ENCODE results near the gene AFF1.

AFF1 gene

GRCh38 chr4:87042221-87042620 lies 107.4 kb downstream of the AFF1 start:
- no peak for DNase-seq

- no peak for DNase-seq
Measured at GRCh38 chr4:87042986-87043820, 108.4 kb downstream of the AFF1 start.

- no peak for DNase-seq
Measured at GRCh38 chr4:87044511-87045233, 109.9 kb downstream of the AFF1 start.

DNA sequence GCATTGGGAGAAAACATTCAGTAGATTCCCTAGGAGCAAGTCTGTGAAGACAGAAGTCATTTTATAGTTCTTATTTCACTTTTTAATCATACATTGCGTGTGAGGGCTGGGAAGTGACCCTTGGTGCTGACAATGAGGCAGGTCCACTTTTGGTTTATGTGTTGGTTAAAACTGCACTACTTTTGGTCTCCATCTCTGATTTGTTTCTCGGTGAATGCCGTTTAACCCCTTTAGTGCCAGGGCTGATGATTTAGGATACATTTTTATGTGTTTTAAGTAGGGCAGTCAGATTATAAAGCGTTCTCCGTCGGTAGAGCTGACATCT lies 110.4 kb downstream of the AFF1 start:
- no peak for DNase-seq

DNA sequence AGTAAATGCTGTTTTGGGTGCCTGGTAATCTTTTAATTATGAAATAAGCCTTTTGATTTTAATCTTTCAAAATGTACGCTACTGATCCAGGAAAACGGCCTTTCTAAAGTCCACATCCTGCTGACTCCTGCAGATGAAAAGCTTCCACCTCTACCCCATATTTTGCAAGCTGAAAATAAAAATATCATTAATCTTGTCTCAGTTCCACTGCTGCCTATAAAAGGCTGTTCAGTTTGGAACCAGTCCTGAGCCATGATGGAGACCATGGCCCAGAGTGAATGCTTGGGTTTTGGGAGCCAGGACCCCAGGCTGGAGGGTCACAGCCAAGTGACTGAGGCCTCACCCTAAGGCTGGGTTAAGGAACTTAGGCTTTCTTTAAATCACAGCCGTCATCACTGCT lies 110.8 kb downstream of the AFF1 start:
- no peak for DNase-seq

- no peak for DNase-seq
Measured at GRCh38 chr4:87046121-87046551, 111.3 kb downstream of the AFF1 start.

DNA sequence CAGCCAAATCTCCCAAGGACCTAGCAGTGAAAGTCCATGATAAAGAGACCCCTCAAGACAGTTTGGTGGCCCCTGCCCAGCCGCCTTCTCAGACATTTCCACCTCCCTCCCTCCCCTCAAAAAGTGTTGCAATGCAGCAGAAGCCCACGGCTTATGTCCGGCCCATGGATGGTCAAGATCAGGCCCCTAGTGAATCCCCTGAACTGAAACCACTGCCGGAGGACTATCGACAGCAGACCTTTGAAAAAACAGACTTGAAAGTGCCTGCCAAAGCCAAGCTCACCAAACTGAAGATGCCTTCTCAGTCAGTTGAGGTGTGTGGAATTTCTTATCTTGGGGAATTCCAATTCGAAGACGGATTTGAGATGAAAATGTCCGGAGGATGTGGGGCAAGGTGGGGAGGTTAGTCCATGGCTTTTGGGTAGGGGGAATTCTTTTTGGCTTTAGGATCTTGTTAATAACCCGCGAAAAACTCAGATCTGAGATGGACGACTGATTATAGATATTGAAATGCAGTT lies 112.5 kb downstream of the AFF1 start:
- DNase-seq: no peak

DNA sequence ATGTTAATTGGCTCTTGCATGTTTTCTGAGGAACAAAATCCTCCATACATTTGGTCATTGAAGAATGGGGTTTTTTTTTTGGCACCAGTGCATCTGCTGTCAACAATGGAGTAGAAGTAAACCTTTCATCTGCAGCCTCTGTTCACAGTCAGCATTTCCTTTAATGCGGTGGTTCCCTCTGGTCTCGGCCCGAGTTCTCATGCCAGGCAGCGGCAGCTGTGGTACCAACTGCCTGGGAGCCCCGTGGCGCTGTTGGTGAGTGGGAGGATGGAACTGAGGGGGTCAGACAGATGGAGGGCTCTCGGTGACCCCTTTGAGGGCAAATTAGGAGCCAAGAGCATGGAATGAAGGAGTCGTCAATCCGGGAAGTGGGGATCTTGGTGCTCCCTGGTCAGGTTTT lies 114.7 kb downstream of the AFF1 start:
- DNase-seq: no peak

- DNase-seq: no peak
Measured at GRCh38 chr4:87050596-87050995, 115.8 kb downstream of the AFF1 start.

DNA sequence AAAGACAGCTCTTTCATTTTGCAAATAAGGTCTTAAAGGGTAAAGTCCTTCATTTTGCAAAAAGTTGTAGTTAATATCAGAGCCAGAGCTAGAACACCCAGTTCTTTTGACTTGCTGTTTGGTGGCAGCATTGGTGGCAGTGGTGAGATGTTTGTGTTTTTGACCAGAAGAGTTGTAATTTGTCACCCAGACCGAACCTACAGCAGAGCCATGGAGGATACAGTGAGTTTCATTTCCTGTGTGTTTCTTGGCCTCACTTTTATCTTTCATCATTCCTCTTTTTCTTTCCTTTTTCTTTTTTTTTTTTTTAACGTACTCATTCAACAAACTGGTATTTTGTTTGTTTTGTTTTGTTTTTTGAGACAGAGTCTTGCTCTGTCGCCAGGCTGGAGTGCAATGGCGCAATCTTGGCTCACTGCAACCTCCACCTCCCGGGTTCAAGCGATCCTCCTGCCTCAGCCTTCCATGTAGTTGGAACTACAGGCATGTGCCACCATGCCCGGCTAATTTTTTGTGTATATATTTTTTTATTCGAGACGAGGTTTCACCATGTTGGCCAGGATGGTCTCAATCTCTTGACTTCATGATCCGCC lies 116.4 kb downstream of the AFF1 start:
- no peak for DNase-seq

- DNase-seq: no peak
Measured at GRCh38 chr4:87052615-87053014, 117.8 kb downstream of the AFF1 start.

DNA sequence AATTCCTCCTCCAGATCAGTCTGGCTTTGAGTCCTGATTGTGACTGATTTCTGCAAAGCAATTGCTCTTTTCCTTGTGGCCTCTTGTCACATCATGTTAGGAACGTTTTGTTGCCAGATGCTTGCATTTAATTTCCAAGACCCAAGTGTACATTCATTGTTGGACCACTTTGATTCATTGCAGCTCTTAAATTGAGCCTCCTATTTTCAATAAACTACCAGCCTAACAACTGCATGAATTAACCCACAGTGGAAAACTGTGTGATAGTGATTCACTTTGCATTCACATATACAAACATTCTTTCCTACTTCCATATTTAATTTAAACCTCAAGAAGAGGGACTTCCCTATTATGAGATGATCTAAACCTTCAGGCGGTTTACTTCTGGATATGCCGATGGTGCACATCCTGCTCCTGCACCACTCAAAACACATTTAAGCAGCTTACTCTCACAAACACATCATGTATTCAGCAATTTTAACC lies 118.4 kb downstream of the AFF1 start:
- DNase-seq: no peak

DNA sequence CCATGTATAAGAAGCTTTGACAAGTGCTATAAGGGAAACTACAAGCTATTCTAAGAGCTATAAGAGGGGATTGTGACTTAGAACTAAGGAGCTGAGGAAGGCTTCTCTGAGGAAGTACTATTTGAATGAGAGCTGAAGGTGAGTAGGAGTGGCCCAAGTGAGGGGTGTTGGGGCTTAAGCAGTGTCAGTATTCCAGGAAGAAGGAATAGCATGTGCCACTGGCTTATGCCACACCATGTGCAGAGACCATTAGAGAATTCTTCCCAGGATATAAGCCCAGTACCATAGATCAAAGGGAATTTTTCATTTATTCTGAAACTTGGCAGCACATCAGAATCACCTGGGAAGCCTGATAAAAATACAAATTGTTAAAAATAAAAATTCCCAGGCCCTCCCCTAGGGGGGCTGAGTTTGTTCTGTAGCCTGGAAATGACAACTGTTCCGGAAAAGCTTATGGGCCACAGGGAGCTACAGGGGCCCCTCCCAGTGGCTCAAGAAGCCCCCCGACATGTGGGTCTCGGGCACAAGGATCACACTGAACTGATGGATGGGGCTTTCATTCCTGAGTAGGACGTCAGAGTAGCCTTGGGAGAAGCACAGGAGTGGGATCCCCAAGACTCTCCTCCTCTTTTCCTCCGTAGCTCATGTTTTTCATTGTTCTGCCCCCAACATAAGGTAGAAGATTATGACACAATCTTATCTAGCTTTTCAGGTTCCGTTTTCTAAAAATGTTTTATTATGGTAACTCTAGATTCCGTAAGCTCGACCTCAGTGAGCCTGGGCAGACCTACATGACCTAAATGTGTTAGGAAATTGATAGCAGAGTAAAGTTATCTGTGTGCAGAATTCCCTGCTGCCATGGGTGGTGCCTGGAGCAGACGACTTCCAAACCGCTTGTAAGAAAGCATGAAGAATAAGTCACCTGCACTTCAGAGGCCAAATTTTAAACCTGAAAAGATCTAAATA lies 119.3 kb downstream of the AFF1 start:
- no peak for DNase-seq

DNA sequence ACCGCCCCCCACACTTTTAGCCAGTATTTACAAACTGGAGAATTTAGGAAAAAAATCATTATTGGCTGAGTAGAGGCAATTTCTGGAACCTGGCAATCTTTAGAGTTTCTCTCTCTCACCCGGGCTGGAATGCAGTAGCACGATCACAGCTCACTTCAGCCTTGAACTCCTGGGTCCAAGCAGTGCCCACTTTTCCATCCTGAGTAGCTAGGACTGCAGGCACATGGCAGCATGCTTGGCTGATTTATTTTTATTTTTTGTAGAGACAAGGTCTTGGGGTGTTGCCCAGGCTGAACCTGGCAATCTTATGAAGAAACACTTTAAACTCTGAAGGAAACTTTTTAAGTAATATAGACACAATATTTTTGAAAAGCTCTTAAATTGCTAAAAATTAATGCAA lies 120.1 kb downstream of the AFF1 start:
- DNase-seq: no peak

DNA sequence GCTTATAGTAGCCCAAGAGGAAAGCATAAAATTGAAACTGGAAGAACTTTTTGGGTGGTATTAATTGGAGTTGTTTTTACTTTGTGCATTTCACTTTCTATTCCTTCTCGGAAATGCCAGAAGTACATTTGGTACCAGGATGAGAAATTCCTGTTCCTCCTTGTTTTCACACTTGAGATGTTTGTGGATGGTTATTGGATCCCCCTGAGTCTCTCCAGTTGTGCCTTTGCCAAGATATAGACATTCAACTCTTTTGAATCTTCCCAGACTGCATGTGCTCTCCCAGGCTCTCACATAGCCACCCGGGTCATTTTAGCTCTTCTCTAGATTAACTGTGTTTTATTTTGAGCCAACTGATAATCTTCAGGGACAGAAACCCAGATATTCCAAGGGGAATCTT lies 120.5 kb downstream of the AFF1 start:
- no peak for DNase-seq

DNA sequence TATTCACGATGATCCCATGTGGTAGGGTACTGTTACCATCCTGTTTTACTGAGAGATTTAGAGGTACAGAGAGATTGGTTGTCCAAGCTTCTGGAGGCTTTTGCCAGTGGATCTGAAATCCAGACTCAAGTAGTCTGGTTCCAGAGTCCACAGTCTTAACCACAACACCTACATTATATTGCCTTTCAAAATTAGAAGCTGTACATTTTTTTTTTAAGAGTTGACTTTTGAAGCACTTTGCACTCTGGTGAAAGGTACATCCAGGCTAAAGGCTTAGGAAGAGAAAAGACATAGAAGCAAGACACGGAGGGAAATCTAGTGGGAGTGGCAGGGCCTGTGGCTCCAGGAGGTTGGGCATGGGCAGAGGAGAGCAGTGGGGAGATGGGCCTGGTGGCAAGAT lies 122.1 kb downstream of the AFF1 start:
- DNase-seq: no peak

DNA sequence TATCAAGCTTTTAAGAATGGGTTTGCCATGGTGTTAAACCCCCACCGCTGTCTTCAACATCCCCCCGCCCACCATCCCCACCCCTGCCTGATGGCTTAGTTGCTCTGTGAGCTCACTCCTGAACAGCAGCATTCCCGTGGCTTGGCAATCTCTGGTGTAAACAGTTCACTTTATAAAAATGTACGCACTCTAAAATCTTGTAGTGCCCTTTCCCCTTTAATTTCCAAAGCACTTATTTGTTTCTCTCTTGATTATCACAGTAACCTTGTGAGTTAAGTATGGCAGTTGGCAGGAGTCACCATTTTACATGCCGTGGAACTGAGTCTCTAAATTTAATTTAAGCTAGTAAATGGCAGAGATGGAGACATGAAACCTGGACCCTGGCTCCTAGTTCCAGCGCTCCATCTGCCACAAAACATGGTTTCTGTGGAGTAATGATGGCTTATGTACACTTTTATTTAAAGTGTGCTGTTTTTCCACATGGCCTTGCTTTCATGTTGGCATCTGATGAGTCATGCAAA lies 123.1 kb downstream of the AFF1 start:
- no peak for DNase-seq

GRCh38 chr4:87058356-87059073 lies 123.7 kb downstream of the AFF1 start:
- DNase-seq: no peak

- DNase-seq: no peak
Measured at GRCh38 chr4:87060957-87061356, 126.1 kb downstream of the AFF1 start.

- DNase-seq: no peak
Measured at GRCh38 chr4:87065021-87065420, 130.2 kb downstream of the AFF1 start.

- no peak for DNase-seq
Measured at GRCh38 chr4:87066403-87067123, 131.8 kb downstream of the AFF1 start.

All from activated T-cell treated with anti-CD3 and anti-CD28 coated beads, Interleukin-2, amount 50 U/mL, for 1 hour (primary cell).